ENCODE results near the gene IL4I1. TPM values are rescaled to one million over a fixed set of nuclear protein-coding genes. Genes with fewer than 3 reads are reported as not detected.

Gene IL4I1
- total RNA-seq, 1 experiment from 2014 or later = not detected

DNA sequence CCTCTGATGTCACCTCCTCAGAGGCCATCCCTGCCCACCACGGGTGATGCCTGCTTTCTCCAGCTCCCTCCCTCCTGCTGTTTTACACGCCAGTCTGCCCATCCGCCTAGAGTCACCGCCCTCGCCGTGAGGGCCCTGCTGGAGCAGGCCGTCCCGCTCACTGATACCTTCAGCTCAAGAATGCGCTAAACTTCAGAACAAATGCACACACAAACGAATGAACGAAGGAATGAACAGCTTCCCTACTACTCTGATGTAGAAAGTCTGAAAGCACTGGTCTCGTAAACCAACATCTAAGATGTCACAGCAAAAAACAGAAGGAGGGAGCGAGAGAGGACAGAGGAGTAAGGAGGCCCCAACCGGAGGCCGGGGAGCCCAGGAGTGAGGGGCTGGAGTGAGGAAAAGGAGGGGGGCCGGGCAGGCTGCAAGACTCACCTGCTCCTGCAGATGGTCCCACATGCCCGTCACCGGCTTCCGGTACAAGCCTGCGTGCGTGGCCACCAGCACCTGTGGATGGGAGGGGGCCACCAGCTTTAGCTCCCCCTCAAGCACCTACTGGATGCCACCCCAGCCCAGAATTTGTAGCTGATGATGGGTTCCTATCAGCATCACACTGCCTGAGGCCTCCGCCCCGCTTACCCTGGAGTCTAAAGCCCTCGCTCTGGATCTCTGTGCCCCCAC is 33.3 kb downstream of the IL4I1 start:
- POLR2A ChIA-PET = interaction anchor here (0.6 to 6.7 kb wide), 6 partner anchors 11 to 293 kb away, joined by 3 to 78 read pairs (median 6); partner anchors contain the start of genes AKT1S1, PTOV1 and TBC1D17
- H3K27me3 Mint-ChIP-seq (ENCODE audit: insufficient read depth, unreplicated experiment) = no peaks in the 10 kb centered on the region
- no peak overlapping the region for H3K27ac Mint-ChIP-seq (ENCODE audit: low read depth, unreplicated experiment)
- no peak overlapping the region for H3K4me3 Mint-ChIP-seq (ENCODE audit: unreplicated experiment)
- no peaks in the 10 kb centered on the region for H3K9me3 Mint-ChIP-seq (ENCODE audit: unreplicated experiment)
- no TSS peak for BruUV-seq (replicated peaks)
- CTCF ChIA-PET = interaction anchor here (0.7 to 1.1 kb wide), 4 partner anchors 15 to 1382 kb away, joined by 3 to 5 read pairs (median 3); no protein-coding TSS in a partner anchor
- intact Hi-C loops (cut with micrococcal nuclease) = no loop called here
- H3K36me3 Mint-ChIP-seq (ENCODE audit: insufficient read depth, unreplicated experiment) = peaks cover 74% of the 10 kb centered on the region
- TF ChIP-seq, protein P1, sequence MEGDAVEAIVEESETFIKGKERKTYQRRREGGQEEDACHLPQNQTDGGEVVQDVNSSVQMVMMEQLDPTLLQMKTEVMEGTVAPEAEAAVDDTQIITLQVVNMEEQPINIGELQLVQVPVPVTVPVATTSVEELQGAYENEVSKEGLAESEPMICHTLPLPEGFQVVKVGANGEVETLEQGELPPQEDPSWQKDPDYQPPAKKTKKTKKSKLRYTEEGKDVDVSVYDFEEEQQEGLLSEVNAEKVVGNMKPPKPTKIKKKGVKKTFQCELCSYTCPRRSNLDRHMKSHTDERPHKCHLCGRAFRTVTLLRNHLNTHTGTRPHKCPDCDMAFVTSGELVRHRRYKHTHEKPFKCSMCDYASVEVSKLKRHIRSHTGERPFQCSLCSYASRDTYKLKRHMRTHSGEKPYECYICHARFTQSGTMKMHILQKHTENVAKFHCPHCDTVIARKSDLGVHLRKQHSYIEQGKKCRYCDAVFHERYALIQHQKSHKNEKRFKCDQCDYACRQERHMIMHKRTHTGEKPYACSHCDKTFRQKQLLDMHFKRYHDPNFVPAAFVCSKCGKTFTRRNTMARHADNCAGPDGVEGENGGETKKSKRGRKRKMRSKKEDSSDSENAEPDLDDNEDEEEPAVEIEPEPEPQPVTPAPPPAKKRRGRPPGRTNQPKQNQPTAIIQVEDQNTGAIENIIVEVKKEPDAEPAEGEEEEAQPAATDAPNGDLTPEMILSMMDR (IDR thresholded peaks at IDR 0.05; ENCODE audit: unreplicated experiment) = no peak
- peaks cover 5% of the 10 kb centered on the region for H3K4me1 Mint-ChIP-seq (ENCODE audit: insufficient read depth, unreplicated experiment)
- no peak for DNase-seq (ENCODE audit: unreplicated experiment)

DNA sequence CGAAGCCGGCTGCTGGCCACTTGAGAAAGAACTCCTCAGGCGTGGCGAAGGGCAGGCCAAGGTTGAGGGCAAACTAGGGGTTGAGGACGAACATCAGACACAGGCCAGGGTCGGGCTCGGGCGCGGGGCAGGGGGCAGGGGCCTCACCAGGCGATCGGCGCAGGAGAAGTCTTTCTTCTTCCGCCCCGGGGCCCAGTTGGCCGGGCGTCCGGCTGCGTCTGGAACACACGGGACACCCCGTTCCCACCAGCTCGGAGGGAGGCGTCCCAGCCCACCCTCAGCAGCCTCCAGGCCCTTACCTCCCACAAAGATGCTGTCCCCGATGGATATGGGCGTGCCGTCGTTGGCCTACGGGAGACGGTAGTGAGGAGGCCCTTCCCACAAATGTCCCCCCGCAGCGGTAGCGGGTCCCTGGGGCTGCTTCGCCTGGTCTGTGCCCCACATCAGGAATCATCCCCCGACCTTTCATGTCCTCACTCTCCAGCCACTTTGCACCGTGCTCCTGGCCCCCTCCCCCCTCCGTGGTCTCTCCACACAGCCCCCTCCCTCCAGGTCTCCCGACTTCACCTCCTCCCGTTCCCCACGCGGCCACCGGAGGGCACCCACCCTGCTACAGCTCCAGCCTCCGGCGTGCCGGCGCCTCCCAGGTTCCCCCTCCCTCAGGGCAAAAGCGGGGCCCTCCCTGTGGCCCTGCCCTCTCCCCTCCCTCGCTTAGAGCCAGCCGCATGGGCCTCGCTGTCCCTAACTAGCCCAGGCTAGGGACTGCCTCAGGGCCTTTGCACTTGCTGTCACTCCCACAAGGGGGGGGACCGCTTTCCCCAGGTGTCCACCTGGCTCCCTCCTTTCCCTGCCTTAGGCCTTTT is 34.1 kb downstream of the IL4I1 start:
- H3K4me3 Mint-ChIP-seq (ENCODE audit: unreplicated experiment) = no peak overlapping the region
- POLR2A ChIA-PET = interaction anchor here (1.0 to 1.5 kb wide), 2 partner anchors 12 to 292 kb away, joined by 3 to 7 read pairs; partner anchors contain the start of gene PTOV1
- DNase-seq (ENCODE audit: unreplicated experiment) = no peak
- peaks cover 5% of the 10 kb centered on the region for H3K4me1 Mint-ChIP-seq (ENCODE audit: insufficient read depth, unreplicated experiment)
- peaks cover 79% of the 10 kb centered on the region for H3K36me3 Mint-ChIP-seq (ENCODE audit: insufficient read depth, unreplicated experiment)
- CTCF ChIA-PET = interaction anchor here (0.7 kb wide), 2 partner anchors 85 to 274 kb away, joined by 3 to 5 read pairs; no protein-coding TSS in a partner anchor
- TF ChIP-seq, protein P1 (IDR thresholded peaks at IDR 0.05; ENCODE audit: unreplicated experiment) = no peak
- no peaks in the 10 kb centered on the region for H3K9me3 Mint-ChIP-seq (ENCODE audit: unreplicated experiment)
- no peak overlapping the region for H3K27ac Mint-ChIP-seq (ENCODE audit: low read depth, unreplicated experiment)
- intact Hi-C loops (cut with micrococcal nuclease) = no loop called here
- no peaks in the 10 kb centered on the region for H3K27me3 Mint-ChIP-seq (ENCODE audit: insufficient read depth, unreplicated experiment)
- no TSS peak for BruUV-seq (replicated peaks)

DNA sequence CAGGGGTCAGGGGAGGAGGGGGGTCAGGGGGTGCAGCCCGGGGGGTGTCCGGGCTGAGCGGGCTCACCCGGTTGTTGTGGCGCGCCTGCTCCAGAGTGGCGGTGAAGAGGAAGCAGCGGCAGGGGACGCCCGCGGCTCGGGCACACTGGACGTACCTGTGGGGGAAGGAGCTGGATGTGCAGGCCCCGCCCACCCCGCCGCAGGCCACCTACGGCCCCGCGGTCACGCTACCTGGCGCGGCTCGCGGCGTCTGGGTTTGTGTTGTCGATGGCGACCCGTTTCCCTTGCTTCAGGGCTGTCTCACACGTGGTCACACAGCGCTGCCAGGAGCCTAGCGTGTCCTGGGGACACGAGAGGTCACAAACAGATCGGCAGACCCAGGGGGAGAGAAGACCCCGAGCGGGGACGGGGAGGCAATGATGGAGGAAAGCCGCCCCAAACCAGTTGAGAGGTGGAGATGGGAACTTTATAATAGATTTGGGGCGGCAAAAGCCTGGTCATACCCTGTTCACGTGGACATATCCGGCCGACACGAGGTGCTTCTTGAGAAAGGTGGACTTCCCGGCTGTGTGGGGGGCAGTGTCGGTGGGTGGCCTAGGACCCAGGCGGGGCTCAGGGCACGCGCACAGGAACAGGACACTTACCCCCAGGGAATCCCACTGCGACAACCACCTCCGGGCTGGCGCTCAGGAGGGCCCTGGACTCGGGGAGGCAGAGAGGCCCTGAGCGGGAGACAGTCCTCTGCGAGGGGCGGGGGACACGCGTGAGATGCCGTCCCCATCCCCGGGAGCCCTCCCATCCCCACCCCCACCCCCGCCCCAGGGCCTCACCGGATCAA is 34.9 kb downstream of the IL4I1 start:
- TF ChIP-seq, protein P1 (IDR thresholded peaks at IDR 0.05; ENCODE audit: unreplicated experiment) = no peak
- Mint-ChIP-seq H3K36me3 (ENCODE audit: insufficient read depth, unreplicated experiment) (peaks cover 82% of the 10 kb centered on the region), H3K9me3 (ENCODE audit: unreplicated experiment) (no peaks in the 10 kb centered on the region), H3K27ac (ENCODE audit: low read depth, unreplicated experiment) (no peak overlapping the region), H3K27me3 (ENCODE audit: insufficient read depth, unreplicated experiment) (no peaks in the 10 kb centered on the region), H3K4me3 (ENCODE audit: unreplicated experiment) (no peak overlapping the region), H3K4me1 (ENCODE audit: insufficient read depth, unreplicated experiment) (peaks cover 2% of the 10 kb centered on the region)
- ChIA-PET CTCF (no interaction called here), POLR2A (interaction anchor here (1.3 kb wide), 1 partner anchor 10 kb away, joined by 4 read pairs; no protein-coding TSS in a partner anchor)
- BruUV-seq (replicated peaks) = no TSS peak
- DNase-seq (ENCODE audit: unreplicated experiment) = no peak
- intact Hi-C loops (cut with micrococcal nuclease) = no loop called here

Measured in MCF 10A (cell line).